Measurements from ENCODE around the gene SRRT. TPM values are rescaled to one million over a fixed set of nuclear protein-coding genes. Genes with fewer than 3 reads are reported as not detected.

Gene SRRT
- 10 to 100 TPM; 27.9 to 84.4 (median 39.7) TPM for total RNA-seq

GRCh38 chr7:100874577-100875355, at the start of gene SRRT:
Gene SRRT (plus strand): TSS chr7:100875103. CDS start chr7:100875591, 488 bp downstream.
- TF ChIP-seq, protein P1, sequence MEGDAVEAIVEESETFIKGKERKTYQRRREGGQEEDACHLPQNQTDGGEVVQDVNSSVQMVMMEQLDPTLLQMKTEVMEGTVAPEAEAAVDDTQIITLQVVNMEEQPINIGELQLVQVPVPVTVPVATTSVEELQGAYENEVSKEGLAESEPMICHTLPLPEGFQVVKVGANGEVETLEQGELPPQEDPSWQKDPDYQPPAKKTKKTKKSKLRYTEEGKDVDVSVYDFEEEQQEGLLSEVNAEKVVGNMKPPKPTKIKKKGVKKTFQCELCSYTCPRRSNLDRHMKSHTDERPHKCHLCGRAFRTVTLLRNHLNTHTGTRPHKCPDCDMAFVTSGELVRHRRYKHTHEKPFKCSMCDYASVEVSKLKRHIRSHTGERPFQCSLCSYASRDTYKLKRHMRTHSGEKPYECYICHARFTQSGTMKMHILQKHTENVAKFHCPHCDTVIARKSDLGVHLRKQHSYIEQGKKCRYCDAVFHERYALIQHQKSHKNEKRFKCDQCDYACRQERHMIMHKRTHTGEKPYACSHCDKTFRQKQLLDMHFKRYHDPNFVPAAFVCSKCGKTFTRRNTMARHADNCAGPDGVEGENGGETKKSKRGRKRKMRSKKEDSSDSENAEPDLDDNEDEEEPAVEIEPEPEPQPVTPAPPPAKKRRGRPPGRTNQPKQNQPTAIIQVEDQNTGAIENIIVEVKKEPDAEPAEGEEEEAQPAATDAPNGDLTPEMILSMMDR (IDR thresholded peaks at IDR 0.05; ENCODE audit: low read depth): no peak

DNA sequence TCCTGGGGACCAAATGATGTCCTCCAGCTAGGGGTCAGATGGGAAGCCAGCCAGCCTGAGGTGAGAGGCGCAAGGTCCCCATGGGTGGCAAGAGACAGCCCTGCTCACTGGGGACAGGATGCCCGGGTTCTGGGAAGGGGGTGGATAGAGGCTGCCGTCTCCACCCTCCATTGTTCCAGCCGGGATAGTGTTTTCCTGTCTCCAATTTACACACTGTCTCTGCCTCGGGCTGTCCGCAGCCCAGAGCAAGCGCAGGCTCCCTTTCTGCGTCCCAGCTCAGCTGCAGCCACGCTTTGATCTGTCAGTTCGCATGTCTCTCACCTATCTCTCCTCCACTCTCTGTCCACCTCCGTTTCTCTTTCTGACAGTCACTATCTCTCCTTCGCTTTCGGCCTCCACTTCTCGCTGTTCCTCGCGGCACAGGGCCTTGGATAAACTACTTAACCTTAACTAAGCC, 49.7 kb upstream of the SRRT start:
- TF ChIP-seq, protein P1 (IDR thresholded peaks at IDR 0.05; ENCODE audit: low read depth): no peak

- TF ChIP-seq, protein P1 (IDR thresholded peaks at IDR 0.05; ENCODE audit: low read depth): no peak
Observed at GRCh38 chr7:100825751-100826513, 49.0 kb upstream of the SRRT start.

DNA sequence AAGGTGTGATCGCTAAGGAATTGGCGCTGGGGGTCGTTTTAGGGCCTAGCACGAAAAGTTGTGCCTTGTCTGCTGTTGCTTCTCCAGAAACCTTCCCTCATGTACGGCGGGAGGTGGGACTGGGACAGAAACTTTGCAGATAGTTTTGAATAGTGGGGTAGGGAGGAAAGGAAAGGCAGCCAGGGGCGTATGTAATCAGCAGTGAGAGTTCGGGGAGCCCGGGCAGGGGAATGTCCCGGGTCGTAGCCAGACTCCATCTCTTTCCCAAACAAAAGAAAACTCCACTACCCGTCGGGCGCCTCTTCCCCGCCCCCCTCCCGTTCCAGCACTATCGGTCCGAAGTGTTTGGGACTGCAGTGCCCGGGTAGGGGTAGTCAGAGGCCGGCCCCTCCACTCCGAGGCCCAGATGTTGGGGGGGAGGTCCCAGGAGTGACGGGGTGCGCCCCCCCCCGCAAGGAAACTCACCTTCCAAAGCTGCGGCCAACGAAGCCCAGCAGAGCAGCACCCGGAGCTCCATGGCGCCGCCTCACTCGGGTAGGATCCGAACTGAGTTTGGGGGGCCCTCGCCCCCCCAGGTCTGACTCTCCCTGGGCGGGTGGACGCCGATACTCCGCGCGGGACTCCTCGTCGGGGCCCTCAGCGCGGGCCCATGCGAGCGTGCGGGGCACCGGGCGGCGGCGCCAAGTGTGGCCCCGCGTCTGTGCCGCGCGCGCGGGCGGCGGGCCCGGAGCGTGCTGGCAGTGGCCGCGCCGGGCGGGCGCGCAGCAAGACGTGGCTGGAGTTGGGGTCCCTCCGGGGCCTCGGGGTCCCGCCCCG, 48.2 kb upstream of the SRRT start:
- TF ChIP-seq, protein P1 (IDR thresholded peaks at IDR 0.05; ENCODE audit: low read depth): no peak

GRCh38 chr7:100827330-100828226, 47.3 kb upstream of the SRRT start, which contains the start of gene EPHB4:
Gene EPHB4 (minus strand): TSS chr7:100827523. CDS start chr7:100827030, 493 bp downstream.
- TF ChIP-seq, protein P1 (IDR thresholded peaks at IDR 0.05; ENCODE audit: low read depth): no peak

GRCh38 chr7:100829150-100829716, 45.7 kb upstream of the SRRT start:
- TF ChIP-seq, protein P1 (IDR thresholded peaks at IDR 0.05; ENCODE audit: low read depth): no peak
